Motor neuron (in vitro differentiated cells): ENCODE measurements around the gene CGB3. TPM values are rescaled to one million over a fixed set of nuclear protein-coding genes. Genes with fewer than 3 reads are reported as not detected.
"Not testable (repeated sequence)": the region's sequence is repeated elsewhere in the genome, so short reads cannot be mapped to it uniquely, and the experiment has no call there.

ENCODE experiments used
- ATAC-seq, 8 experiments: fragments of 200-7000 bp; cut with Tn5 transposase; replicated peaks in 6 of 8; 2 replicates each; pipeline ENCODE4 v1.8.0; 2021; ENCODE audit warnings: mild to moderate bottlenecking in 8 of 8, moderate library complexity in 8 of 8
- H3K27ac ChIP-seq, 2 donors: fragments of 250-450 bp; sonication (Bioruptor Pico); 2 replicates each; pipeline ENCODE4 v1.9.0; 2021; ENCODE audit warnings: antibody characterized with exemption in 2 of 2, mild to moderate bottlenecking in 2 of 2, moderate library complexity in 1 of 2
- H3K4me1 ChIP-seq, 2 donors: fragments of 250-450 bp; sonication (Bioruptor Pico); replicated peaks in 1 of 2; 2 replicates each; pipeline ENCODE4 v1.6.1; 2021; ENCODE audit warnings: antibody characterized with exemption in 2 of 2, mild to moderate bottlenecking in 2 of 2, moderate library complexity in 1 of 2
- H3K4me3 ChIP-seq, 5 donors: fragments of 250-450 bp; sonication (Bioruptor Pico); 2 replicates each; pipeline ENCODE4 v1.9.0; 2021; ENCODE audit warnings: antibody characterized with exemption in 5 of 5, mild to moderate bottlenecking in 5 of 5, moderate library complexity in 4 of 5
- WGBS, 10 experiments: fragments of 450-650 bp; shearing (Covaris generic); methylation state at CpG; one replicate each; pipeline ENCODE4 v1.0.0; 2022; 5-methylcytosine and 5-hydroxymethylcytosine counted together
- in situ Hi-C, 9 experiments: fragments of 400-800 bp; cut with MboI; loops; one replicate each; pipeline ENCODE4 v1.15.0; 2021; ENCODE audit warnings: low sequenced_read_pairs in 9 of 9, low pct_unique_long_range_greater_than_20kb in 2 of 9; ENCODE audit not compliant: unreplicated experiment in 9 of 9
- total RNA-seq, 8 experiments: library from RNA; unstranded; fragments of 300-600 nt; gene quantifications; 2 replicates each; pipeline versions ENCODE4 v1.2.3 to v1.2.4, GENCODE V29; 2022

CGB3 gene
- under 1 TPM in 3 of 8 experiments, not detected in 5; 0.47 to 0.70 (median 0.49) TPM for total RNA-seq

- WGBS, 10 experiments = no CpG with 5 or more reads among the region's 15 CpGs
- in situ Hi-C loops, H3K27ac ChIP-seq: not testable (repeated sequence)
Observed at GRCh38 chr19:49024233-49024632, at the start of gene CGB3. Gene CGB3 (minus strand): TSS chr19:49024333. CDS start chr19:49023971, 362 bp downstream.

GRCh38 chr19:49071860-49072547 is 47.9 kb upstream of the CGB3 start:
- Histone ChIP-seq H3K4me1 (peaks cover 0 to 3% of the 10 kb centered on the region in 2 donors), H3K27ac (no peak overlapping the region), H3K4me3 (peak overlapping the region in 4 of 5 donors; percentile 12 to 21 (median 19))
- in situ Hi-C loops = no loop called here
- WGBS, 10 experiments = 4 to 10% (median 5%) methylated on average over 2 to 12 of the region's 93 CpGs; no CpG with 5 or more reads in 7 of the 10 experiments
- ATAC-seq = peak in 6 of 8 experiments; percentile 23 to 76 (median 66)

More at GRCh38 chr19:49024233-49024632, at the start of gene CGB3:
- not testable (repeated sequence) for H3K4me3 ChIP-seq, H3K4me1 ChIP-seq, ATAC-seq

- no peak overlapping the region for H3K27ac ChIP-seq
- in situ Hi-C loops = no loop called here
- peaks cover 0 to 4% of the 10 kb centered on the region in 2 donors for H3K4me1 ChIP-seq
- no peak for ATAC-seq
- 75 to 100% (median 95%) methylated on average over 2 to 13 of the region's 21 CpGs; no CpG with 5 or more reads in 5 of the 10 experiments for WGBS, 10 experiments
- no peak overlapping the region for H3K4me3 ChIP-seq
Observed at GRCh38 chr19:49070416-49070815, 46.3 kb upstream of the CGB3 start.

- Histone ChIP-seq H3K27ac (no peak overlapping the region), H3K4me1 (peaks cover 7 to 9% of the 10 kb centered on the region in 2 donors), H3K4me3 (no peak overlapping the region)
- ATAC-seq = no peak
- in situ Hi-C loops = no loop called here
- WGBS, 10 experiments = 71 to 100% (median 82%) methylated on average over 2 to 7 of the region's 9 CpGs; no CpG with 5 or more reads in 4 of the 10 experiments
Observed at GRCh38 chr19:49069026-49069425, 44.9 kb upstream of the CGB3 start.

- H3K4me1 ChIP-seq = peaks cover 7 to 9% of the 10 kb centered on the region in 2 donors
- WGBS, 10 experiments = 20 to 90% (median 47%) methylated on average over 1 to 3 of the region's 3 CpGs; no CpG with 5 or more reads in 5 of the 10 experiments
- in situ Hi-C loops = no loop called here
- H3K4me3 ChIP-seq = no peak overlapping the region
- H3K27ac ChIP-seq = no peak overlapping the region
- ATAC-seq = no peak
Observed at GRCh38 chr19:49067554-49067953, 43.4 kb upstream of the CGB3 start.

GRCh38 chr19:49065905-49066512 is 41.9 kb upstream of the CGB3 start:
- peaks cover 7 to 9% of the 10 kb centered on the region in 2 donors for H3K4me1 ChIP-seq
- in situ Hi-C loops = no loop called here
- 33 to 90% (median 40%) methylated on average over 1 to 5 of the region's 13 CpGs; no CpG with 5 or more reads in 5 of the 10 experiments for WGBS, 10 experiments
- no peak for ATAC-seq
- no peak overlapping the region for H3K4me3 ChIP-seq
- H3K27ac ChIP-seq = no peak overlapping the region

- peaks cover 7 to 9% of the 10 kb centered on the region in 2 donors for H3K4me1 ChIP-seq
- peak within 1 kb of the TSS in 2 of 5 donors; percentile 5 to 18 for H3K4me3 ChIP-seq
- WGBS, 10 experiments = 0 to 14% methylated on average over 1 to 2 of the region's 53 CpGs; no CpG with 5 or more reads in 8 of the 10 experiments
- peak; percentile 31 to 92 (median 90) for ATAC-seq
- in situ Hi-C loops = no loop called here
- no peak within 1 kb of the TSS for H3K27ac ChIP-seq
Observed at GRCh38 chr19:49064768-49065611, 40.9 kb upstream of the CGB3 start, which contains the start of gene NTF4. Gene NTF4 (minus strand): TSS chr19:49064818. CDS start chr19:49061997, 2,821 bp downstream.

GRCh38 chr19:49064029-49064629 is 40.0 kb upstream of the CGB3 start:
- 0 to 100% (median 52%) methylated on average over 1 to 3 of the region's 10 CpGs; no CpG with 5 or more reads in 6 of the 10 experiments for WGBS, 10 experiments
- in situ Hi-C loops = no loop called here
- H3K27ac ChIP-seq = no peak overlapping the region
- peaks cover 7 to 9% of the 10 kb centered on the region in 2 donors for H3K4me1 ChIP-seq
- H3K4me3 ChIP-seq = no peak overlapping the region
- ATAC-seq = peak in 2 of 8 experiments; percentile 1 to 2

- no peak for ATAC-seq
- WGBS, 10 experiments = 80 to 100% (median 100%) methylated on average over 1 to 2 of the region's 25 CpGs; no CpG with 5 or more reads in 7 of the 10 experiments
- Histone ChIP-seq H3K4me3 (no peak overlapping the region), H3K4me1 (peaks cover 7 to 26% of the 10 kb centered on the region in 2 donors), H3K27ac (no peak overlapping the region)
- in situ Hi-C loops = no loop called here
Observed at GRCh38 chr19:49061445-49061844, 37.3 kb upstream of the CGB3 start.

GRCh38 chr19:49061000-49061399 is 36.9 kb upstream of the CGB3 start:
- WGBS, 10 experiments = no CpG with 5 or more reads among the region's 2 CpGs
- no peak overlapping the region for H3K27ac ChIP-seq
- ATAC-seq = no peak
- no peak overlapping the region for H3K4me3 ChIP-seq
- peaks cover 7 to 30% of the 10 kb centered on the region in 2 donors for H3K4me1 ChIP-seq
- in situ Hi-C loops = no loop called here

- ATAC-seq = no peak
- Histone ChIP-seq H3K4me1 (peaks cover 0 to 24% of the 10 kb centered on the region in 2 donors), H3K27ac (no peak overlapping the region), H3K4me3 (no peak overlapping the region)
- WGBS, 10 experiments = 15 to 93% (median 73%) methylated on average over 1 to 7 of the region's 9 CpGs
- in situ Hi-C loops = no loop called here
Observed at GRCh38 chr19:49059053-49059452, 34.9 kb upstream of the CGB3 start.

- Histone ChIP-seq H3K4me1 (peaks cover 0 to 24% of the 10 kb centered on the region in 2 donors), H3K27ac (no peak overlapping the region), H3K4me3 (no peak overlapping the region)
- ATAC-seq = peak in 4 of 8 experiments; percentile 13 to 31 (median 21)
- in situ Hi-C loops = no loop called here
- 20 to 60% (median 58%) methylated on average over 1 to 3 of the region's 10 CpGs; no CpG with 5 or more reads in 7 of the 10 experiments for WGBS, 10 experiments
Observed at GRCh38 chr19:49058562-49058961, 34.4 kb upstream of the CGB3 start.
